ENCODE measurements around the gene AMACR.
A peak's percentile ranks its signal among the peaks of the same experiment; 100 is the strongest.

The AMACR gene

DNA sequence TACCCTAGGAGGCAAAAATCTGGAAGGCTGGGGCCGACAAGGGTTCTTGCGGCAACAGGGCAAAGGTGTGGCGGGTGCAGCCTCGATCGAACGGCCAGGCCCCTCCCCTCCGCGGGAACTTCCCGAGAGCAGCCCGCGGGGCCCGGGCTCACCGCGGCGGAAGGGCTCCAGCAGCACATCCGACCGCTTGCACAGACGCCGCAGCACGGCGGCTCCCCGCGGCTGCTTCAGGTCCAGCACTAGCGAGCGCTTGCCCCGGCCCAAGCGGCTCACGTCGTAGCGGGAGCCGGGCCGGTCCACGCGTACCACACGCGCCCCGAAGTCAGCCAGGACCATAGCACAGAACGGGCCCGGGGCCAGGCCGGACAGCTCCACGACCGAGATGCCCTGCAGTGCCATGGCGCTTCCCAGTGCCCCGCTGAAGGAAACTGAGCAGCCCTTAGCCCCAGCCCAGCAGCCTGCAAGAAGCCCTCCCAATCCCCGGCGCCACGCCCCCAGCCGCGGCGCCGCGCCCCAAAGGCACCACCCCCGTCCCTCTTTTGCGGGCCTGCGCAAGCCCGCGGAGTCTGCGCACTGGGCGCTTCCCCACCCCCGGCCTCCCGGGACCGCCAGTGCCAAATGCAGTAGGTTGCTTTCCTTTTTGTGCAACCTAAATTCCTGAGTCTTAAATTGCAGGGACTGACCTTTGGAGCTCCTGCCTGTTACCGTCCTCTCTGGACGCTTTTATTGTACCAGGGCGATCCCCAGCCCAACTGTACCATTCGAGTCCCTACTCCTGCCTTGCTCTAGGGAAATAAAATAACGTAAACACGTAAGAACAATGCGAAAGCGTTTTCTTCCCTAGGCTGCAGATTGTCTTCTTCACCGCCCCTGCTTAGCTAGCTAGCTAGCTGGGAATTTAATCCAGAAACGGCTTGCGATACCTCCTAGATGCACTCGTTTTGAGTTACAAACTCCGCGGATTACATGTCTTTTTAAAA, at the start of gene AMACR:
Gene AMACR, minus strand, starts transcription at position 430 of the 980 bp plus-strand sequence. Its CDS starts 31 bp downstream, at position 399.
- peak; percentile 97 for DNase-seq

GRCh38 chr5:34057569-34057968, 49.7 kb upstream of the AMACR start:
- DNase-seq = no peak

DNA sequence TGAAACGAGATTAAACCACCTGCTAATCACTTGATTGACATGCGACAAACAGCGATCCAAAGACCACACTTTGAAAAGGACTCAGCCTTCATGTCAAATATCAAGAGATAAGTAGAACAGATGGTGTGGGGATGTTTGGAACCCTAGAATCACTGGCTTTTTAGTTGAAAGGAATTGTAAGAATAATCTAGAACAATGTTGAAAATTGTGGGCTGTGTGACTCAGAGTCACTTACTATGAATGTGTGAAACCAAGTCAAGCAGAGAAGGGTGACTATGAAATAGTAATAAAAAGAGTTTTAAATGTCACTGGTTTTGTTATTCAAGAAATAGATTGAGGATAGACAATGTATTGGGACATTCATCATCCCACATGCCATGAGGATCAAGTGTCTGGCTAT, 49.3 kb upstream of the AMACR start:
- no peak for DNase-seq

DNA sequence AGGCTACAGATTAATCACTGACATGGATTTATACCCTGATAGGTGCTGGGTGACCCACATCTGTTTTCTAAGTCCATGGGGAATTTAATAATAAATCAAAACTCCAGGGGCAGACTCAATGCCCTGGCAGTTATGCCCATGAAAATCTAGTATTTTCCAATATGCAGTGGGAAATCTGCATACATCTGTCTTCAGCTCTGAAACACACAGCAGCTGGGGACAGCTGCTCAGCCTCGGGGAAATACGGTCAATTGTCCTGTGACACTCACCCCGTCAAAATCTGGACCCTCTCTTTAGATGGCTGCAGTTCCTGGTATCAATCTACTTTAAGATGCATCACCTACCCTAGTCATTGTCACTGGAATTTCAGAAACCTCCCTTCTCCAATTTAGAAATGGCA, 47.8 kb upstream of the AMACR start:
- no peak for DNase-seq

GRCh38 chr5:34054400-34054729, 46.5 kb upstream of the AMACR start:
- no peak for DNase-seq

- no peak for DNase-seq
Measured at GRCh38 chr5:34053571-34054399, 45.9 kb upstream of the AMACR start.

DNA sequence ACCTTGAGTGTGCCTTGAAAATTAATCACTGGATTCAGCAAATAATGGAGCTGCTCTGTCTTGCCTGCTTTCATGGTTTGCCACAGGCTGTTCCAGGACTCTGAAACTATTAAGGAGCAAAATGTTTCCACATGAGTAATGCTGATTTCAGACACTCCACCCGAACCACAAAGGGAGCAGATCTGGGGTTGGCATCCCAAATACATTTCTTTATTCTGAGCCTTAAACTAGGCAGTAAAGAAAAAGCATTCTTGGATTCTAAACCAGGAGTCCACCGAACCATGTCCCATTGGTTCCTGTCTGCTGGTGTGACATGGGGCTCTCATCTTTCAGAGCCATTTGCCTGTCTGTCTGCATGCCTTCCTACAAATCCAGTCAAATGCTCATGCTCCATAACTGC, 45.3 kb upstream of the AMACR start:
- no peak for DNase-seq

- no peak for DNase-seq
Measured at GRCh38 chr5:34051374-34051980, 43.6 kb upstream of the AMACR start.

DNA sequence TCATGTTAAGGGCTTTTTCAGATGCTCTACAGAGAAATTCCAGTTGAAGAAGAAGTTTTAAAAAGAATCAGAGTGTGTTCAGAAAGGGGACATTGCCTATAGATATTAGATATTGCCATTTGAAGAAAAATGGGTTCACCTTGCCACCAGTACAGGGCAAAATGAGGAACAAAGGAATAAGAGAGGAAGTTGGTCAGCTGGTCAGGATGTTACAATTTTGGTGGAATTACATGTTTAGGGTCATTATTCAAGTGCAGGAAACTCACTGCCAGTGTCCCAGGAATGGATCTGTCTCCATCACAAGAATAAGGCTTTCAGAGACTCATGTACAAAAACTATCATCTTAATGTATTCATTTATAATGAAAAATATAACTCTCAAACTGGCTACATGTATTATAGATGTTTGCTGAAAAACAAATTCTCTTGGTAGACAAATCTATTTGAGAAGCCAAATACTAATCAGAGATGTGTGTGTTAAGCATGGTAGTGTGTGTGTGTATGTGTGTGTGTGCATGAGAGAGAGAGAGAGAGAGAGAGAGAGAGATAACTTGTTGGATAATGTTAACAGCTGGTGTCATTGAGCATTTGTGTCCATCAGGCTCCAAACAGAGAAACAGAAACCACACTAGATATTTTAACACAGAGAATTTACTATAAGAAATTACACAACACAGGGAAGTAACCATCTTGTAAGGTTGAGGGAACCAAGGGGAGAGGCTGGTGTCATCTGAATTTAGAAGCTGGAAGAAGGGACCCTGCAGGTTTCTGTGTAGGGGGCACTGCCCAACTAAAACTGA, 40.1 kb upstream of the AMACR start:
- DNase-seq = no peak

GRCh38 chr5:34047143-34047542, 39.3 kb upstream of the AMACR start:
- DNase-seq = no peak

- no peak for DNase-seq
Measured at GRCh38 chr5:34045996-34046395, 38.1 kb upstream of the AMACR start.

DNA sequence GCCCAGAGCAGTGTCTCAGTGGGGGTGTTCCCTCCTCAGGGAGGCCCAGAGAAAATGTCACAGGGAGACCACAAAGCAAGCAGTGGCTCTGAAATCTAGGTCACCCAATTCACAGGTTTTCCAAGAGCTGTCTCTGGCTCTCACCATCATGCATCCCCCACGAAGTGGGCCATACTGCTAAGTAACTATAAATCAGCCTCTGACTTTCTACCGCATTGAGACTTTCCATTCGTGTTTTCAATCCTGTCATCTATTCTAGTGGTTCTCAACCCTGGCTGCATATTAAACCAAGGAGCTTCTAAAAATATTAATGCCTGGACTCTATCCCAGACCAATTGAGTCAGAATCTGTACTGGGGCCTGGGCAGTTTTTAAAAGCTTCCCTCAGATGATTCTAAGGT, 37.2 kb upstream of the AMACR start:
- DNase-seq = no peak

- DNase-seq = no peak
Measured at GRCh38 chr5:34043099-34043876, 35.4 kb upstream of the AMACR start, which contains the start of gene C1QTNF3. C1QTNF3 (minus strand) TSS chr5:34043213; CDS start chr5:34043125, 88 bp downstream.

- DNase-seq = no peak
Measured at GRCh38 chr5:34042321-34042720, 34.5 kb upstream of the AMACR start.

DNA sequence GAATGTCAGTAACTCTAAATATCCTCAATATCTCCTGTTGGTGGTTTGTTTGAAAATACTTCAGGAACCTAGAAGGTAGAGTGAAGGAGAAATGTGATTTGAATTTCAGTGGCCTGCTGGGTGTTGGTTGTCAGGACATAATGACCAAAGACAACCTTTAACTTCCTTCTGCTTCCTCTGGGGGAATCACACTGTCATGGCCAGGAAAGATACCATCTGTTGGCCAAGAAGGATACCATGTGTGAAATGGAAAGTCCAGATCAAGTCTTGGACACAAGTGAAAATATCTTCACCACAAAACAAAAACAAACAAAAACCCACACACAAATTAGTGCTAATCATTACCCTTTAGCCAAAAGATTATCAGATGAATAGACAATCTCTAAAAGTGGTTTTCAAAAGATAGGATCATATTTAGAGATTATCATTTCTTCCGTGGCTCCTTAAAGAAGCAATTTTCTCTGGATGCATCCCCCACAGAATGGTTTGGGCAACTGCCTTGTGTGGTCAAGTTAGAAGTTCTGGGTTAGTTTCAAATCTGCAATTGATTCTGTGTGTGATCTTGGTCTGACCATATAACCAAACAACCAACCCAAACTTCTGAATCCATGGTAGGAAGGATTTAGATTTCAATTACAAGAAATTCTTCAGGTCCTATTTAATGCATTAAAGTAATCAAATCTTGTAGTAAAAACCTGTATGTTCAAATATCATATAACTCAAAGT, 33.6 kb upstream of the AMACR start:
- DNase-seq = no peak

- no peak for DNase-seq
Measured at GRCh38 chr5:34040472-34040871, 32.6 kb upstream of the AMACR start.

GRCh38 chr5:34039398-34040157, 31.7 kb upstream of the AMACR start:
- DNase-seq = no peak

GRCh38 chr5:34038838-34039237, 31.0 kb upstream of the AMACR start:
- DNase-seq = no peak

DNA sequence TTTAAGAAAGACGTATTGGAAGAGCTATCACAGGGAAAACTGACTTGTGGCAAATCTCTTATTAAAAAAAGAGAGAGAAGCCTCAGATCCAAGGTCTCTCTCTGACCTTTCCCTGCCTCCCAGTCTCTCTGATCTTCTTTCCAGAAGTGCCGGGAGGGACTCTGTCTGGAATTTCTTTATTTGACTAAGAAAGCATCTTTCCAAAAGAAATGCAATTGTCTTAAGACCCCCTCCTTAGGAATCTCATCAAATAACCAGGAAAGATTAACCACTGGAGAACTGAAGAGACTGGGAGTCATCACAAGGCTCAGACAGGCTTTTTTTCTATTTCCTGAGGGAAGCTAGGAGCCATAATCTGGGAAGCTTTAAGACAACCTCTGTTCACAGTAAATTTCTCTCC, 30.5 kb upstream of the AMACR start:
- no peak for DNase-seq

DNA sequence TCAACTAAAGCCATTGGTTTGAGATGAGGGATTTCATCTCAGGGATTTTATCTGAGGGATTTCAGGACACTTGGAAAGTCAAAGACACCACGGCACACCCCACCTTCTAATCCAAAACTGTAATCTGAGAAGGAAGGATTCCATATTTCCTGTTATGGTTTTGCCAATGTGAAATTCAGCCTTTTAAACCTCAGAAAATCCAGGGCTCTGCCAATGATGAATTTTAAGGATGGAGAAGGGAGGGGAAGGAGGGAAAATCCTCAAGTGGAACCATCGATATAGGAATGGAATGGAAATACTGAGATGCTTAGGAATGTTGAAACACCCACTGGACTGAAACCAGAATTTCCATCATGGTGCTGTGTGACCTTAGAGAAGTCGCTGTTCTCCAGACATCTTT, 29.9 kb upstream of the AMACR start:
- DNase-seq = no peak
